Middle frontal gyrus (tissue), 1 donor: Measurements from ENCODE around the gene METAP1.
"Not testable (repeated sequence)": the region's sequence is repeated elsewhere in the genome, so short reads cannot be mapped to it uniquely, and the experiment has no call there.

Source experiments
- DNase-seq: peaks from one replicate; pipeline ENCODE4 v3.0.0-alpha.2; 2015; ENCODE audit warnings: low spot score; ENCODE audit errors: extremely low spot score

The METAP1 gene

GRCh38 chr4:98995183-98996055 lies at the start of gene METAP1:
METAP1 (plus strand) TSS chr4:98995721; CDS start chr4:98995754, 33 bp downstream.
- peak; percentile 84 for DNase-seq

GRCh38 chr4:98946359-98946758 lies 49.2 kb upstream of the METAP1 start:
- no peak for DNase-seq

- DNase-seq: no peak
These were observed 44.6 kb upstream of the METAP1 start for GRCh38 chr4:98950925-98951324.

GRCh38 chr4:98951710-98952109 lies 43.8 kb upstream of the METAP1 start:
- DNase-seq: no peak

- no peak for DNase-seq
These were observed 40.3 kb upstream of the METAP1 start for GRCh38 chr4:98955229-98955628.

GRCh38 chr4:98958065-98958464 lies 37.5 kb upstream of the METAP1 start:
- DNase-seq: no peak

GRCh38 chr4:98959411-98959810 lies 36.1 kb upstream of the METAP1 start:
- DNase-seq: no peak

GRCh38 chr4:98961770-98962169 lies 33.8 kb upstream of the METAP1 start:
- no peak for DNase-seq

GRCh38 chr4:98963538-98964433 lies 31.7 kb upstream of the METAP1 start:
- DNase-seq: no peak

GRCh38 chr4:98966926-98967325 lies 28.6 kb upstream of the METAP1 start:
- DNase-seq: no peak

- no peak for DNase-seq
These were observed 27.7 kb upstream of the METAP1 start for GRCh38 chr4:98967786-98968329.

GRCh38 chr4:98969878-98970785 lies 25.4 kb upstream of the METAP1 start:
- no peak for DNase-seq

GRCh38 chr4:98976716-98977115 lies 18.8 kb upstream of the METAP1 start:
- DNase-seq: no peak

- no peak for DNase-seq
These were observed 18.0 kb upstream of the METAP1 start for GRCh38 chr4:98977557-98977956.

GRCh38 chr4:98987720-98988119 lies 7.8 kb upstream of the METAP1 start:
- no peak for DNase-seq

GRCh38 chr4:98992835-98993234 lies 2.7 kb upstream of the METAP1 start:
- DNase-seq: not testable (repeated sequence)

- no peak for DNase-seq
These were observed 2.0 kb upstream of the METAP1 start for GRCh38 chr4:98993419-98994071.

- no peak for DNase-seq
These were observed 893 bp upstream of the METAP1 start for GRCh38 chr4:98994474-98995182.

- no peak for DNase-seq
These were observed 689 bp downstream of the METAP1 start for GRCh38 chr4:98996056-98996764.
